RKO (cell line): Measurements from ENCODE around the gene PACSIN1.

Experiments used
- DNase-seq: peaks from one replicate; pipeline ENCODE4 v3.0.0-alpha.2; 2016; ENCODE audit warnings: low spot score

PACSIN1 gene

DNA sequence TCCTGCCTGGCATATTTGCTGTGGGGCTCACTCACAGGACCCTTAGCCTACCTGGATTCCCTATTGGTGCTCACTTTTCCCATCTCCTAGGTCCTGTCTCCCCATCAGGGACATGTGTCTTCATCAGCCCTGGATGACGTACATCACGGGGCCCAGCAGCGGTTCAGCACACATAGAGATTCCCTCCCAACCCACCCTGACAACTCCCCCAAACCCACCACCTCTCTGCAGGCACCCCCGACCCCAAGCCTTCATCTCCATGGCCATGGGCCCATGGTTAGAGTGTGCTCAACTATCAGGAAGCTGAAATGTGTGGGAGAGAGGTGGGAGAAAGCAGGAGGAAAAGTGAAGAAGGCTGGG lies 115.7 kb downstream of the PACSIN1 start:
- DNase-seq, result no peak

DNA sequence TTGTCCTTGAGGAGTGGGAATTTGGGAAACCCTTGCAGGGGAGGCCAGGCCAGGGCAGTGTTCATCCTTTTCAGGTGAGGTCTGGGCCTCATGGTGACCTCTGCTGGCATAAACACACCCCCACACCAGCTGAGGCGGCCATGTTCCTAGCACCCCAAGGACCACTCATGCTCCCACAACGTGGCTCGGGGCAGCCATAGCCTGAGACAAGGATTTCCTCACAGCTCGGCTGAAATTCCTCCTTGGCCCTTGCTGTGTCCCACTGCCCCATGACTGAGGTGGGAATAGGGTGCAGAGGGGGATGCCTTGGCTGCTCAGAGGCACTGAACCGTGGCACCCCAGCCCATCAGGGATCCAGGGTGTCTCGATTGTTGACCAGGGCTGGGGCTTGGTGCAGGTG lies 117.6 kb downstream of the PACSIN1 start:
- no peak for DNase-seq

DNA sequence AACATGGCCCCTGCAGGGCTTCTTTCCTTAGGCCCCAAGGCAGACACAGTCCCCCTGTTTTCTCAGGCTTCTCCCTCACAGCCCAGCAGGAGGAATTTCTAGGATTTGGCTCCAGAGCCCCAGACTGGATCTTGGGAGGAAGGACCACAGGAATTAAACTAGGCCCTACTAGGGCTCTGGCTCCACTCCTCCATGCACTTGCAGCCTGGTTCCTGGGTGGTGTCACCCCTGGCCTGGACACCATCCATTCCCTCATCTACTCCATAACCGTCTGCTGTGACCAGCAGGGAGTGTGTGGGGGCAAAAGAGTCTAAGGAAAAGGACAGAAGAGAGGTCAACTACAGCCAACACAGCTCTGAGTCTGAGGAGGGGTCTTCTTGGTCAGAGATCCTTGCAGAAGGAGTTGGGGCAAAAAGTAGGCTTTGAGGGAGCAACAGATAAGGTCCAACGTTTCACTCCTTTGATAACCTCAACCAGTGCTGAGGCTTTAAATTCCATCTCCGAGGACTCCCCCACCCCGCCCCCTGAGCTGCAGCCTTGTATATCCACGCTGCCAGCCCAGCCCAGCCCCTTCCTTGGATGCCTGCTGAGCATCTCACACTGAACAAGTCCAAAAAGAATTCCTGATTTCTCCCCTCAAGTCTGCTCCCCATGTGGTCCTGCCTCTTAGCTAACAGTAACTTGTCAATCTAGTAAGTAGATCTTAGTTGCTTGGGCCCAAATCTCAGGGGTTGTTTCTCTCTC lies 118.2 kb downstream of the PACSIN1 start:
- no peak for DNase-seq

DNA sequence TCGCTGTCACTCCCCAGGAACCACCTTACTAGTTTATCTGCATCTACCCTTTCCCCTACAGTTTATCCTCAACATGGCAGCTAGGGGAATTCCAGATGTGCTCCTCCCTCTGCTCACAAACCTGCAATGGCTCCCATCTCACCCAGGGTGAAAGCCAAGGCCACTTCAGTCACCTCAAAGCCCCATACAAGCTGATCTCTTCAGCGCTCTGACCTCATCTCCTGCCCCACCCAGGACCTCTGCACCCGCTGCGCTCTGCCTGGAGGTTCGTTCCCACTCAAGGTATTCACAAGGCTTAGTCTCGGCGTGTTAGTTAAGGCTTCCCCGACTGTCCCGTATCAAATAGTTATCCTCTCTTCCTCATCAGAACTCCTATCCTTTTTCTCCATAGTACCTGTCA lies 118.8 kb downstream of the PACSIN1 start:
- DNase-seq, result no peak
